Activated CD8-positive, alpha-beta memory T cell treated with anti-CD3 and anti-CD28 coated beads, Interleukin-2, amount 50 U/mL, for 1 hour (primary cell): ENCODE data around the gene PAM.
"Not testable (repeated sequence)": the region's sequence is repeated elsewhere in the genome, so short reads cannot be mapped to it uniquely, and the experiment has no call there.

Experiments
- DNase-seq: peaks from one replicate; pipeline ENCODE4 v3.0.0-alpha.2; 2020; ENCODE audit errors: extremely low read depth

PAM gene

GRCh38 chr5:102902135-102902448, 147.0 kb downstream of the PAM start:
- DNase-seq: no peak

DNA sequence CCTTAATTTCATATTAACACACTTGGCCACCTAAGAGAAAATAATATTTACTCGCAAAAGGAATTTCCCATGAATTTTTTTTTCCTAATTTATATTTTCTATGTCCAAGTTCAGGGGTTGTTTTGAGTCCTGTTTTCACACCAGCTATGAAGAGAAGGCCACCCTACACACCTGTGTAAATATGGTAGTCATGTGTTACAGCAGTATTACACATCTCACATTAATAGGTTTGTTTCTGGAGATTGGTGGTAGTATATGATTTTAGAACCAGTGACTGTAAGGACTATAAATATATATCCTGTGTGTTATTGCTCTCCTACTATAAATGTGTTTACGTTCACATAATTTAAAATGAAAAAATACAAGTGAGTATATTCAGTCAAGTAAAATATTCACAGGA, 147.5 kb downstream of the PAM start:
- no peak for DNase-seq

DNA sequence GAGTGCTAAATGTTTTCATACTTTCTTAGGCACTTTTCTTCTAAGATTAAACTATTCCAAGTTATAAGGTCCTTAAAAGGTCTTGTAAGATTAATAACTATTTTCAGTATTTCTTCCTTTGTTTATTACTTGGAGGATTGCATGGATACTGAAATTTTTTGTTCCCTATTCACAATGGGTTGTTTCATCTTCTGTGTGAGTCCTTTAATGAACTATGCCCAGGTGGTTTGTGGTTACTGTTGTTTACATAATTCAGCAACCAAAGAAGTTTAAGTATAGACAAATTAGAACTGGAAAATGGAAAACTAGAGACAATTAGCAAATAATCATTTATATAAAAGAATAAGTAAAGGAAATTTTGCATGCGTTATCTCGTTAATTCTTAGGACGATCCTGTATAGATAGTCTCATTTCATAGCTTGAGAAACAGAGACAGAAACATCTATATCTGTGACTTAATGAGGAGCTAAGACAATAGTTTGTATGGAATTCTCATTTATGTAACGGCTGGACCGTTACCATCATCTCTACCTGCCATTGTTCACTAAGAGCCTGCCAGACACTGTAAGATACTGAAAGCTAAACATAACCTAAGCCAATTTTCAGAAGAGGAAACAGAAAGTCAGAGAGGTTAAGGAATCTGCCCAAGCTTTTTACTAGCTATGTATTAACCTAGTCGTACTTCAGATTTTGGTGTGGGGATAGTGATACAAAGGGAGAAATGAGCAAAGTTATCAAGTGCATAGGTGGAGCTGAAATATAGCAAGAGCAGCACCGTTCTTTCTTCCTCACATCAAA, 148.2 kb downstream of the PAM start:
- no peak for DNase-seq

DNA sequence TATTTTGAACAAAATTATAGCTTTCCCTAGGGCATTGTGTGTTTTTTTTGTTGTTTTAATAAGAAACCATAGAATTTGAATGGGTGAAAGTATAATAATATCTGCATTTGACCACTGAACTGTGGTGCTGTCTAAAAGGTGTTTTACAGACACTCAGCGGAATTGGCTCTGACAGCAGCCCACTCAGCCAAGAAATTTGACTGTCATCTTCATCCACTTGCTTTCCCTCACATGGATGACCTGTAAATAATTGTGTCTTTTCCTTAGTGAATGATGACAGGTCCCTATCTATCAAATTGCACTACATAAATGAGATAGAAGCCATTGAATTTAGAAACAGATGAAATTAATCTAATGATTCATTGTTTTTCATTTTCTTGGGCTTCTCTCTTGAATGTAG, 150.0 kb downstream of the PAM start:
- DNase-seq: no peak

DNA sequence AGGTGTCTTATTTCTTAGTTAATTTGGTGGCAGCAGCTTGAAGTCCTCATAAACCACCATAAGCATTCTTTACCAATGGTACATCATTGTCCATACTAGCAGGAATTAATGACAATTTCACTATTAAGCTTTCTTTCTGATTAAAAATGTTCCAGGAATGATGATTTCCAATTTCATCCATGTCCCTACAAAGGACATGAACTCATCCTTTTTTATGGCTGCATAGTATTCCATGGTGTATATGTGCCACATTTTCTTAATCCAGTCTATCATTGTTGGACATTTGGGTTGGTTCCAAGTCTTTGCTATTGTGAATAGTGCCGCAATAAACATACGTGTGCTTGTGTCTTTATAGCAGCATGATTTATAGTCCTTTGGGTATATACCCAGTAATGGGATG, 152.0 kb downstream of the PAM start:
- not testable (repeated sequence) for DNase-seq

DNA sequence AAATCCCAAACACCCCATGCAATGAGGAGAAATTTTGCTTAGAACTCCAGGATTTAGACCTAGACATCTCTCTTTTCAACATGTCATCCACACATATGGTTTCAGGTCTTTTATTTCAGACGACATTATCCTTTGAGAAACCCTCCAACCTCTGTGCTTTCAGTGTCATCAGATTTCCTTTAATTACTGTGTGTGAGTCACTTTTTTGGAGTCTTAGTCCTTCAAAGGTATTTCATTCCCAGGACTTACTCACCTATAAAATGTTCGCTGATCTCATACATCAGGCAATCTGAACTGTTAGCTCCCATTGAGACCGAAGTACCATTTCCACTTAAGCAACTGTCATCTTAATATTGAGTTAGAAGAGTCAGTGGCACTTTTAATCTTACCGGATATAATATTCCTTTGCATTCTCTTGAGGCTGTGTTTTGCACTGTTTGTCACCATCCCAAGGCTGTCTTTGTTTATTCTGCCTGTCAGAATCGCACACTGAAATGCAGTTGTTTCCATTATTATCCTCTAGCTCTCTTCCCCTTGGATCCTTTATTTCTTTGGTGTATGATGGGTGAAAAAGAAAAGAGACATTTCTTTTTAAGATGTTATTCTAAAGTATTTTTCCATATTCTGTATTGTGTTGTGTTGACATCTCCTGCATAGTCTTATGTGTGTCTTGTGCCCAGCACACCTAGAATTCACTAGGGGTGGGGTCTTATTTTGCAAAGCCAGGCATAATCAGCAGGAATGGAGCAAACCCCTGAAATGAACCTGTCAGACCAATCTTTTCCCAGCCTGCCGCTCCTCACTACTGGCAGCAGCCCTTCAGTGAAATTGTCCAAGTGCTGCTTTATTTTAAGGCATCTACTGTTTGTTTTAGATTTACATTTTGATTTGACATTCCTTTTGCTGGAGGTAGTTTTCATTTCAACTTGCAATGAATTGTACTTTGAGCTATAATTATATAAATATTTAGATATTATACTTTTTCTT, 155.4 kb downstream of the PAM start:
- DNase-seq: no peak

DNA sequence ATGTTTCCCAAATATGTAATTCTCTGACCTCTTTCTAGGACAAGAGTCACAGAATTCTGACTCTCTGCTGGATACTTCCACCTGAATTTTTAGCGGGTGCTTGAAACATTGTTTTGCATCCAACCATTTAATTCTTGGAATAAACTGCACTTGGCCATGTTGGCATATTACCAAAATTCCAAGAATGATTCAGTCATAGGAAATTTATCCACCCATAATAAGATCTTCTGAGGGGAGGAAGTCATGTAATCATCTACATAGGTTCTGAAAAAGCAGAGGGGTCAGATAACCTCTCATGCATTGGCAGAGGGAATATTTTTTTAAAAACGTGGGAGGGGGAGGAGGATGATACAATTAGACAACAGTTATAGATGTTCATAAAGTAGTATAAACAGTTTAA, 156.9 kb downstream of the PAM start:
- DNase-seq: no peak

DNA sequence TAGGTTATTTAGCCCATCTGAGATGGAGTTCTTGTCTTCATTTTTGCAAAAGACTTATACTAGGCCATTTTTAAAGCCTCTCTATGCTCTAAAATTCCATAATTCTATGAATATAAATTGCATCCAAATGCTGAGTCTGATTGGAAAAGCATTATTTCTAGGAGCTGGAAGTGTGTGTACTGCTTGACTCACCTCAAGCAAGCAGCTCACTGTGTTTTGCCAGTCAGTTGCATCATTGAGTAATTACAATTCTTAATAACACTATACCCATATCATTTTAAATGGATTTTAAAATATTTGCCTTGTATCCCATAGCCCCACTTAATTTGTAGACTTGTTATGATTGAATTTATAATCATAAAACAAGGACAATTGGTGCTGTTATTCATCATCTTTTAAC, 161.0 kb downstream of the PAM start:
- DNase-seq: no peak

GRCh38 chr5:102918986-102919610, 164.0 kb downstream of the PAM start:
- no peak for DNase-seq

DNA sequence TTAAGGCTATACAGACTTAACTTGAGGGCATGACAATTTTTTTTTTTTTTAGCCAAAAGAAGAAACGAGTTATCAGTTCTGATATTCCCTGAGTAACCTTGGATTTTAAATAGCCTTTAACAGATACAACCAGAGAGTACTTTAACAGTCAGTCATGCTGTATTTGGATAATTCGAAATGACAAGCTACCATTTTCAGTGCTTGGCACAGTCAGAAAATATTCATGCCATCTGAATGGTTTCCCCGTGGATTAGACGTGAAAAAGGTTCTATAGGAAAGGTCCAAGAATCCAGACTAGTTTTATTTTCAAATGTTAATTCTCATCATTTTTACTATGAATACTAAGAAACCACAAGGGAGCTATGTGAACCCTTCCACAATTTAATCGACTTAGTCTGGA, 165.7 kb downstream of the PAM start:
- no peak for DNase-seq

DNA sequence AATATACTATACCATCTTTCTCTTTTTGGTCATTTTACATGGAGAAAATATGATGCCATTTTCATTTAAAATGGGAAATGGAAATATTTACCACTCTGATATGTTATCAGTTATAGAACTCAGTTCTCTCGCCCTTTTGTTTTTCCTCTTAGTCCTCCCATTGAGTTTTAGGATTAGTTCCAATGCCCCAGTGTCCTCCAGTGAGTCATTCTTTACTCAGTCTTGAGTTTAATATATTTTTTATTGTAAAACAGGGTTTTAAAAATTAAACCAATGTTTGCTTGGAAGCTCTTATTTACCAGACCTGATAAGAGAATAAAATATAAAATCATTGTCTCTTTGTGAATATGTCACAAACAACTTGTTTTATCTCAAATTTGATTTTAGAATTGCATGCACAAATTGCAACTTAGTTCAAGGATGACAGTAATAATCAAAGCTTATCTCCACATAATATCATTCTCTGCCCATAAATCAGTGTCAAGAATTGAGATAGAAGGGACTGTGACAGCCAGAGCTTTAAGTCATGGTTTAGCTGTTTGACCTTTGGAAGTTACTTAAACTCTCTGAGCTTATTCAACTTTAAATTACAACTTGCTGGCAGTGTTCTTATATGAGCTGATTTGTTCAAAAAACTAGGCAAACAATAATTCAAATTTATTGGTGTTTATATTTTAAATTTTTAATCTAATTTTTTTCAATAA, 166.4 kb downstream of the PAM start:
- DNase-seq: no peak

GRCh38 chr5:102922111-102922720, 167.1 kb downstream of the PAM start:
- no peak for DNase-seq

- no peak for DNase-seq
These were observed 167.8 kb downstream of the PAM start for GRCh38 chr5:102922799-102923477.

GRCh38 chr5:102924963-102925362, 169.9 kb downstream of the PAM start:
- DNase-seq: no peak

DNA sequence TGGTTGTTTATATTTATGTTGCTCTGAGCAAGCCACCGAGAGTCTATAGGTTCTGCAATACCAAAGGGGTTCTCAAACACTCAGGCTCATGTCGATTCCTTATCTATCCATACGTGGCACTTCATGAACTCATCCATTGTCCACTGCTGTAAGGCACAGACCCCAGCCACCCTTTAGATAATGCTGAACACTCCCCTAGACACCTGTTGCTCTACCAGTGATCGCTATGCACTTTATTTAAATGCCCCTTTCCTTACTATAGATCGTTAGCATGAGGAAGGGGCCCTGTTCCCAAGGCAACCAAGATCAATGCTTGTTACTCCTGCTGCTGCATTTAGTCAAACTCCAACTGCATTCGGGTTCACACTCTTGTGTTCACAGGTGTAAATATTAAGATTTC, 171.9 kb downstream of the PAM start:
- no peak for DNase-seq

DNA sequence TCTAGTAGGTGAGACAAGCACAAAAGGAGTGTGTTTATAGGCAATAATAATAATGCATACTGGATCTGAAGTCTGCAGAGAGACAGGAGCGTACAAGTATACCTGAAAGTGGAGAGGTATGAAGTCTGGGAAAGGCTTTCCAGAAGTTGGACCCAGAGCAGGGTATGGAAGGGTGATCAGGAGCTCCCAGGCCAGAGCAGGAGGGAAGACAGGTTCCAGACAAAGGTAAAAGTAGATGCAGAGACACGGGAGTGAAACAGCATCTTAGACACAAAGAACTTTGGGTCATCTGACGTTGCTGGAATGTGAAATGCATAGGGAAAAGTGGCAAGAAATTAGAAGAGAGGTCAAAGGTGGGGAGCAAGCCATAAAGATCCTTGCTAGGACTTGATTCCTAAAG, 175.1 kb downstream of the PAM start:
- DNase-seq: no peak

DNA sequence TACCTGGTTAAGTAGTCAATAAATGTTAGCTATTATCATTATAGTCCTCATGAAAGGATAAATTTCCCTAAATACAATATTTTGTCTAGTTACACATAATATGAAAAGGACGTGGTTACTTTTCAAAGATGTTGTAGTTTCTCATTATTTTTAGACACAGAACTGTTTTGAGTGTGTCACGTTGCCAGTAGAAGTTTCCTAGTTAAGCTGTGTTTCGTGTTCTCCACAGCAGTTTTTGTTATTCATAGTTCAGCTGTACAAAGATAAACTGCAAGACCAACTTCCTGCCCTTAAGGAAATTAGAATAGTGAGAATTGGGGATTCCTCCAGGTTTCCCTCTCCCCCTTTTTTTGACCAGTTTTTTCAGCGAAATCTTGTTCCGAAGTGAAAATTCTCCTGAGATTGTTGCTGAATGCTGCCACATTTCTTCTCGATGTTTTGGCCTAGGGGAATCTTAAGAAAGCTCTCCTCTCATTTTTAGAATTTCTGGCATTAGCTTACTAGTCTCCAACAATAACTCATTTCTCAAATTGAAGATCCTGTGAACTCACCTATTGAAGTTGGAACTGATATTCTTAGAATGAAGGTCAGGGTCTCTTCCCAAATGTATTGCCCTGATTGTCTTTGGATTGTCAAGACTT, 176.1 kb downstream of the PAM start:
- DNase-seq: no peak

DNA sequence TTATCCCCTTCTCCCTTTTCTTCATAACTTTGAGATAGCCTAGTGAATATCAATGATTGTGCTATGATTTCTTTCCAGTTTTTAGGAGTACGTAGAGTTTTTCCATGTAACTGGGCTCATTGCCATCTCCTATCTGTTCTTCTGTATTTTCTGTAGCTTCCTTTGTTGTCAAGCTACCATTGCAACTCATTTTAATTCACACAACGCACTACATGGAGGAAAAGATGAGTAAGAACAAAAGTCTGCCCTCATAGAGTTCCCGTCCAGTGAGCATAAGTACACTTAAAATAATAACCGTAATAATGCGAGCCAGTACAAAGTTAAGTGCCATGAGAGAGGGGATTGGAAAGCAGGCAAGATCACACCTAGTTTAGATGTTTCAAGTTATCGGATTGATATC, 177.7 kb downstream of the PAM start:
- no peak for DNase-seq

- DNase-seq: no peak
These were observed 178.2 kb downstream of the PAM start for GRCh38 chr5:102933316-102933715.

- no peak for DNase-seq
These were observed 178.8 kb downstream of the PAM start for GRCh38 chr5:102933721-102934459.
